HCT116 (cell line): ENCODE results near the gene WNT16. TPM values are rescaled to one million over a fixed set of nuclear protein-coding genes. Genes with fewer than 3 reads are reported as not detected.

Experiments
- ATAC-seq: fragments of 200-7000 bp; cut with Tn5 transposase; 2 replicates; pipeline ENCODE4 v1.9.1; 2020; ENCODE audit warnings: mild to moderate bottlenecking, moderate library complexity
- BruUV-seq: library from RNA; stranded (reverse); fragments of 400-500 nt; replicated peaks from 2 replicates; lab custom pipeline; 2021; lab: Mats Ljungman, UMichigan
- CTCF ChIA-PET: fragments of 300-600 bp; sonication (Branson Sonifier 250); formaldehyde crosslinking; loops from one replicate; lab custom pipeline; 2021; ENCODE audit warnings: antibody characterized with exemption; lab: Charles Lee
- POLR2A ChIA-PET: fragments of 300-600, 350-600 bp; sonication (Branson Sonifier 250); formaldehyde crosslinking; loops from one replicate; lab custom pipeline; 2021; ENCODE audit warnings: antibody characterized with exemption; lab: Charles Lee
- RAD21 ChIA-PET, 2 experiments: fragments of 300-600 bp; sonication (Branson Sonifier 250); formaldehyde crosslinking; loops; one replicate each; lab custom pipeline; 2023; ENCODE audit warnings: low total read pairs in 2 of 2; ENCODE audit not compliant: uncharacterized antibody in 2 of 2, unreplicated experiment in 2 of 2, low non-redundant PET in 1 of 2; lab: Charles Lee
- DNase-seq: peaks from one replicate; pipeline ENCODE4 v3.0.0-alpha.2; 2010; ENCODE audit warnings: low read depth, low spot score
- H2AFZ ChIP-seq: fragments of 200-600 bp; shearing (Covaris generic), sonication (generic); 2 replicates; pipeline ENCODE4 v1.6.1; 2017; ENCODE audit warnings: low read depth, mixed run types, mixed read lengths, antibody characterized with exemption, low read length; ENCODE audit not compliant: poor library complexity, severe bottlenecking
- H3K27ac ChIP-seq: 2 replicates; pipeline ENCODE4 v1.5.1; 2012; ENCODE audit warnings: low read depth, low read length
- H3K27me3 ChIP-seq: fragments of 200-600 bp; sonication (generic); 2 replicates; pipeline ENCODE4 v1.6.1; 2016; ENCODE audit warnings: mixed run types, low read length, mixed read lengths; ENCODE audit not compliant: insufficient read depth
- H3K36me3 ChIP-seq, 2 experiments: fragments of 200-500 bp in 1 of 2; fragments of 200-600 bp in 1 of 2; sonication (Bioruptor generic) in 1 of 2; sonication (generic) in 1 of 2; 2 replicates each; pipeline versions ENCODE4 v1.5.1 to v1.6.1; 2014 to 2016; ENCODE audit warnings: low read length in 2 of 2, inconsistent platforms in 1 of 2, mixed read lengths in 1 of 2, mixed run types in 1 of 2; ENCODE audit not compliant: insufficient read depth in 2 of 2, control insufficient read depth in 1 of 2
- H3K4me1 ChIP-seq, 2 experiments: fragments of 200-600 bp in 1 of 2; sonication (generic) in 1 of 2; 2 replicates each; pipeline versions ENCODE4 v1.5.1 to v1.6.1; 2012 to 2017; ENCODE audit warnings: low read length in 2 of 2, inconsistent platforms in 1 of 2, mild to moderate bottlenecking in 1 of 2, mixed read lengths in 1 of 2, mixed run types in 1 of 2, moderate library complexity in 1 of 2; ENCODE audit not compliant: insufficient read depth in 2 of 2, control insufficient read depth in 1 of 2
- H3K4me2 ChIP-seq: fragments of 200-600 bp; sonication (generic); 2 replicates; pipeline ENCODE4 v1.6.1; 2017; ENCODE audit warnings: mixed run types, low read length, mixed read lengths
- H3K4me3 ChIP-seq, 2 experiments: fragments of 200-600 bp in 1 of 2; sonication (generic) in 1 of 2; replicated peaks in 1 of 2; 2 replicates each; pipeline ENCODE4 v1.5.1; 2011 to 2016; ENCODE audit warnings: low read length in 2 of 2, control low read depth in 1 of 2, low read depth in 1 of 2, mild to moderate bottlenecking in 1 of 2, mixed read lengths in 1 of 2, mixed run types in 1 of 2
- H3K79me2 ChIP-seq: fragments of 200-600 bp; sonication (generic); 2 replicates; pipeline ENCODE4 v1.6.1; 2017; ENCODE audit warnings: mild to moderate bottlenecking, mixed run types, low read length, moderate library complexity, mixed read lengths; ENCODE audit not compliant: insufficient read depth
- H3K9ac ChIP-seq: fragments of 200-600 bp; sonication (generic); 2 replicates; pipeline ENCODE4 v1.6.1; 2016; ENCODE audit warnings: low read length, mixed read lengths
- H3K9me2 ChIP-seq: fragments of 200-600 bp; sonication (generic), shearing (Covaris generic); 2 replicates; pipeline ENCODE4 v1.6.1; 2017; ENCODE audit warnings: mixed run types, mild to moderate bottlenecking, moderate library complexity; ENCODE audit not compliant: insufficient read depth
- H3K9me3 ChIP-seq, 2 experiments: fragments of 200-500 bp in 1 of 2; fragments of 200-600 bp in 1 of 2; sonication (Bioruptor generic) in 1 of 2; sonication (generic) in 1 of 2; 2 replicates each; pipeline ENCODE4 v1.6.1; 2014 to 2017; ENCODE audit warnings: low read length in 2 of 2, mixed read lengths in 2 of 2, inconsistent platforms in 1 of 2, low read depth in 1 of 2, mild to moderate bottlenecking in 1 of 2, mixed run types in 1 of 2, moderate library complexity in 1 of 2; ENCODE audit not compliant: control insufficient read depth in 1 of 2, insufficient read depth in 1 of 2
- H4K20me1 ChIP-seq: fragments of 200-600 bp; sonication (generic), shearing (Covaris generic); 2 replicates; pipeline ENCODE4 v1.6.1; 2017; ENCODE audit warnings: mixed run types, mild to moderate bottlenecking, moderate library complexity; ENCODE audit not compliant: insufficient read depth
- CBX3 ChIP-seq: IDR thresholded peaks from 2 replicates; pipeline ENCODE4 v1.6.1; 2012; ENCODE audit warnings: low read depth
- CEBPB ChIP-seq: IDR thresholded peaks from 2 replicates; pipeline ENCODE4 v1.6.1; 2012; ENCODE audit warnings: low read depth
- EGR1 ChIP-seq: IDR thresholded peaks from 2 replicates; pipeline ENCODE4 v1.6.1; 2012; ENCODE audit warnings: low read depth
- EZH2 ChIP-seq: fragments of 200-600 bp; sonication (generic); IDR thresholded peaks from 2 replicates; pipeline ENCODE4 v1.6.1; 2017; ENCODE audit warnings: antibody characterized with exemption, mixed run types
- EZH2phosphoT487 ChIP-seq: fragments of 200-600 bp; IDR thresholded peaks from 2 replicates; pipeline ENCODE4 v1.6.1; 2018; ENCODE audit warnings: antibody characterized with exemption, borderline replicate concordance
- FOSL1 ChIP-seq: IDR thresholded peaks from 2 replicates; pipeline ENCODE4 v1.6.1; 2012; ENCODE audit warnings: low read depth
- JUND ChIP-seq: IDR thresholded peaks from 2 replicates; pipeline ENCODE4 v1.6.1; 2012
- POLR2AphosphoS5 ChIP-seq: IDR thresholded peaks from 2 replicates; pipeline ENCODE4 v1.6.1; 2011; ENCODE audit warnings: mild to moderate bottlenecking, low read depth, low read length, moderate library complexity
- REST ChIP-seq: IDR thresholded peaks from 2 replicates; pipeline ENCODE4 v1.6.1; 2012; ENCODE audit warnings: low read depth
- SIN3A ChIP-seq: IDR thresholded peaks from 2 replicates; pipeline ENCODE4 v1.6.1; 2012; ENCODE audit warnings: low read depth
- SP1 ChIP-seq: IDR thresholded peaks from 2 replicates; pipeline ENCODE4 v1.6.1; 2012; ENCODE audit warnings: low read depth
- SRF ChIP-seq: IDR thresholded peaks from 2 replicates; pipeline ENCODE4 v1.6.1; 2012; ENCODE audit warnings: low read depth
- TCF7L2 ChIP-seq: IDR thresholded peaks from 2 replicates; pipeline ENCODE4 v1.7.0; 2011; ENCODE audit warnings: borderline replicate concordance, inconsistent platforms; ENCODE audit not compliant: insufficient read depth, insufficient read length; ENCODE audit errors: extremely low read depth
- YY1 ChIP-seq: IDR thresholded peaks from 2 replicates; pipeline ENCODE4 v1.6.1; 2011; ENCODE audit warnings: low read length, low read depth, moderate library complexity, mild to moderate bottlenecking; ENCODE audit not compliant: insufficient replicate concordance; ENCODE audit errors: extremely low read depth
- intact Hi-C: fragments of 100-400 bp; cut with micrococcal nuclease; formaldehyde crosslinking; loops from 2 replicates; pipeline ENCODE4 v1.10.0; 2022
- total RNA-seq: library from RNA; stranded (reverse); gene quantifications from one replicate; pipeline ENCODE4 v1.2.1, GENCODE V29; 2021; ENCODE audit not compliant: unreplicated experiment
- TF ChIP-seq, protein P1 (sequence below): IDR thresholded peaks from 2 replicates; pipeline ENCODE4 v1.6.1; 2012
- TF ChIP-seq, protein P2 (sequence below), 3 experiments: fragments of 200-600 bp in 1 of 3; sonication (generic) in 1 of 3; IDR thresholded peaks in 2 of 3; conservative IDR thresholded peaks in 1 of 3; 2 replicates each; pipeline ENCODE4 v1.5.1; 2012 to 2017; ENCODE audit warnings: low read depth in 2 of 3, low read length in 2 of 3, antibody characterized with exemption in 1 of 3, borderline replicate concordance in 1 of 3, control low read depth in 1 of 3, mild to moderate bottlenecking in 1 of 3, mixed read lengths in 1 of 3, mixed run types in 1 of 3, moderate library complexity in 1 of 3; ENCODE audit not compliant: insufficient read depth in 1 of 3

Gene WNT16
- total RNA-seq, 1 experiment from 2014 or later, result 152 TPM

DNA sequence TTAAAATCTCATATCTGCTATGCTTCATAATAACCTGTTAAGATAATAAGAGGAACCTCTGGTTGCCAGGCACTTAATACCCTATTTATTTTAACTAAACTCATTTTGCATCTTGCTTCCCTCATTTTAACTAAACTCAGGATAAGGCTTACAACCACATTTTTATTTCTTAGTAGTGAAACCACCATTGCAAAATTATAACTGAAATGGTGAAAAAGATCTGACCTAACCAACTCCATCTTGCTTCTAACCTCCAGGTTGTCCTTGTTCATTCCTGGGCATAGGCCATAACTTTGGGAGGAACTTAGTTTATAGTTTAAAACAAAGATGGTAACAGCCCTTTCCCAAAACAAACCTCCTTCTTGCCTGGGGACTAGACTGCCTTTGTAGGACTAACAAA, 61.3 kb downstream of the WNT16 start:
- Histone ChIP-seq H3K27ac (no peak overlapping the region), H3K9ac (peak overlapping the region; percentile 13; the same call in 1 of the 2 replicates), H3K4me2 (peak overlapping the region; percentile 29; the same call in 1 of the 2 replicates), H4K20me1 (peaks cover 70% of the 10 kb centered on the region), H2AFZ (no peak overlapping the region), H3K27me3 (no peaks in the 10 kb centered on the region), H3K36me3 (peaks cover 6 to 45% of the 10 kb centered on the region in 2 experiments; a peak in 2 of 4 replicates), H3K9me2 (no peaks in the 10 kb centered on the region), H3K4me3 (no peak overlapping the region), H3K79me2 (peaks cover 100% of the 10 kb centered on the region), H3K9me3 (no peaks in the 10 kb centered on the region), H3K4me1 (peaks cover 38 to 98% of the 10 kb centered on the region in 2 experiments)
- ChIA-PET CTCF (no interaction called here), POLR2A (no interaction called here), RAD21 (no interaction called here)
- intact Hi-C loops, result no loop called here
- ATAC-seq (no peak), DNase-seq (no peak)
- TF ChIP-seq YY1, result no peak
- TF ChIP-seq, protein P1, sequence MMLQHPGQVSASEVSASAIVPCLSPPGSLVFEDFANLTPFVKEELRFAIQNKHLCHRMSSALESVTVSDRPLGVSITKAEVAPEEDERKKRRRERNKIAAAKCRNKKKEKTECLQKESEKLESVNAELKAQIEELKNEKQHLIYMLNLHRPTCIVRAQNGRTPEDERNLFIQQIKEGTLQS, result no peak
- no TSS peak for BruUV-seq

GRCh38 chr7:121390617-121391016, 61.8 kb downstream of the WNT16 start:
- Histone ChIP-seq H3K4me2 (peak overlapping the region; percentile 29), H3K9me2 (no peaks in the 10 kb centered on the region), H3K36me3 (peaks cover 6 to 45% of the 10 kb centered on the region in 2 experiments; a peak in 2 of 4 replicates), H3K4me3 (no peak overlapping the region), H2AFZ (no peak overlapping the region), H4K20me1 (peaks cover 65% of the 10 kb centered on the region), H3K9me3 (no peaks in the 10 kb centered on the region), H3K27me3 (no peaks in the 10 kb centered on the region), H3K27ac (no peak overlapping the region), H3K79me2 (peaks cover 100% of the 10 kb centered on the region), H3K9ac (no peak overlapping the region), H3K4me1 (peaks cover 35 to 93% of the 10 kb centered on the region in 2 experiments)
- intact Hi-C loops, result no loop called here
- CTCF ChIA-PET, result no interaction called here
- POLR2A ChIA-PET, result no interaction called here
- DNase-seq, result no peak
- BruUV-seq, result no TSS peak
- RAD21 ChIA-PET, result no interaction called here
- no peak for ATAC-seq
- TF ChIP-seq YY1 (no peak), CBX3 (no peak), FOSL1 (no peak), EZH2phosphoT487 (no peak), EGR1 (no peak), POLR2AphosphoS5 (no peak), CEBPB (no peak), SRF (no peak), REST (no peak), SP1 (no peak), EZH2 (no peak), JUND (no peak), SIN3A (no peak), TCF7L2 (no peak)
- TF ChIP-seq, protein P2, sequence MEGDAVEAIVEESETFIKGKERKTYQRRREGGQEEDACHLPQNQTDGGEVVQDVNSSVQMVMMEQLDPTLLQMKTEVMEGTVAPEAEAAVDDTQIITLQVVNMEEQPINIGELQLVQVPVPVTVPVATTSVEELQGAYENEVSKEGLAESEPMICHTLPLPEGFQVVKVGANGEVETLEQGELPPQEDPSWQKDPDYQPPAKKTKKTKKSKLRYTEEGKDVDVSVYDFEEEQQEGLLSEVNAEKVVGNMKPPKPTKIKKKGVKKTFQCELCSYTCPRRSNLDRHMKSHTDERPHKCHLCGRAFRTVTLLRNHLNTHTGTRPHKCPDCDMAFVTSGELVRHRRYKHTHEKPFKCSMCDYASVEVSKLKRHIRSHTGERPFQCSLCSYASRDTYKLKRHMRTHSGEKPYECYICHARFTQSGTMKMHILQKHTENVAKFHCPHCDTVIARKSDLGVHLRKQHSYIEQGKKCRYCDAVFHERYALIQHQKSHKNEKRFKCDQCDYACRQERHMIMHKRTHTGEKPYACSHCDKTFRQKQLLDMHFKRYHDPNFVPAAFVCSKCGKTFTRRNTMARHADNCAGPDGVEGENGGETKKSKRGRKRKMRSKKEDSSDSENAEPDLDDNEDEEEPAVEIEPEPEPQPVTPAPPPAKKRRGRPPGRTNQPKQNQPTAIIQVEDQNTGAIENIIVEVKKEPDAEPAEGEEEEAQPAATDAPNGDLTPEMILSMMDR (IDR thresholded peaks at IDR 0.05 in 2 of 3, conservative IDR thresholded peaks at IDR 0.05 in 1 of 3; ENCODE audit: borderline replicate concordance in 1 of 3, insufficient read depth in 1 of 3, low read depth in 2 of 3, low read length in 2 of 3), result no peak
